ENCODE measurements around the gene C1orf167.

Gene C1orf167

GRCh38 chr1:11759791-11760190 lies 2.2 kb upstream of the C1orf167 start:
- no CpG with 5 or more reads among the region's 4 CpGs for WGBS, 2 donors (ENCODE audit: extremely low coverage in 2 of 2, insufficient read length in 2 of 2, insufficient replicate concordance in 1 of 2)
- Histone ChIP-seq H2AFZ (ENCODE audit: low read length) (no peak overlapping the region), H2BK120ac (ENCODE audit: low read depth, low read length) (no peak overlapping the region), H3K4me2 (ENCODE audit: insufficient read depth, low read length, poor library complexity, severe bottlenecking) (no peak overlapping the region), H4K91ac (ENCODE audit: low read depth, low read length, poor library complexity) (no peak overlapping the region), H3K4me1 (ENCODE audit: control insufficient read depth in 2 of 2, insufficient read depth in 1 of 2, low read depth in 1 of 2, low read length in 2 of 2) (peaks cover 0 to 6% of the 10 kb centered on the region in 2 donors), H2BK15ac (ENCODE audit: low read length) (no peak overlapping the region), H3K14ac (ENCODE audit: low read length) (no peak overlapping the region), H2AK5ac (ENCODE audit: low read depth, low read length) (no peak overlapping the region), H2BK12ac (ENCODE audit: low read length) (no peak overlapping the region), H2BK5ac (ENCODE audit: low read length) (no peak overlapping the region), H3K4me3 (ENCODE audit: low read length in 2 of 2) (no peak overlapping the region), H3K27ac (replicated peaks; ENCODE audit: low read length) (no peak overlapping the region), H3K36me3 (replicated peaks in 1 of 2; ENCODE audit: control insufficient read depth in 2 of 2, insufficient read depth in 2 of 2, low read length in 2 of 2) (no peaks in the 10 kb centered on the region), H3K18ac (ENCODE audit: low read length) (no peak overlapping the region), H3K9me3 (replicated peaks in 1 of 2; ENCODE audit: control insufficient read depth in 2 of 2, insufficient read depth in 1 of 2, low read depth in 1 of 2, low read length in 2 of 2) (peaks cover 0 to 3% of the 10 kb centered on the region in 2 donors), H3K79me1 (ENCODE audit: low read depth, low read length) (no peaks in the 10 kb centered on the region), H3K4ac (ENCODE audit: low read length) (no peak overlapping the region), H3K9ac (ENCODE audit: low read depth, low read length, poor library complexity) (no peak overlapping the region), H3K23ac (ENCODE audit: low read depth, low read length, poor library complexity) (no peak overlapping the region), H4K8ac (ENCODE audit: low read depth, low read length) (no peak overlapping the region), H3K27me3 (ENCODE audit: control insufficient read depth in 3 of 3, insufficient read depth in 3 of 3, low read depth in 1 of 3, low read length in 3 of 3) (peaks cover 2 to 43% (median 8%) of the 10 kb centered on the region in 3 experiments)
- no peak for DNase-seq (ENCODE audit: low spot score)

- Histone ChIP-seq H3K4me2 (ENCODE audit: insufficient read depth, low read length, poor library complexity, severe bottlenecking) (no peak overlapping the region), H3K4ac (ENCODE audit: low read length) (peak overlapping the region; percentile 27), H3K9ac (ENCODE audit: low read depth, low read length, poor library complexity) (no peak overlapping the region), H3K27me3 (ENCODE audit: control insufficient read depth in 3 of 3, insufficient read depth in 3 of 3, low read depth in 1 of 3, low read length in 3 of 3) (peaks cover 2 to 55% (median 8%) of the 10 kb centered on the region in 3 experiments), H3K18ac (ENCODE audit: low read length) (peak overlapping the region; percentile 91), H2BK12ac (ENCODE audit: low read length) (peak overlapping the region; percentile 94), H2BK5ac (ENCODE audit: low read length) (no peak overlapping the region), H3K4me3 (ENCODE audit: low read length in 2 of 2) (no peak overlapping the region), H2BK15ac (ENCODE audit: low read length) (peak overlapping the region; percentile 91), H2BK120ac (ENCODE audit: low read depth, low read length) (no peak overlapping the region), H2AK5ac (ENCODE audit: low read depth, low read length) (peak overlapping the region; percentile 71), H4K91ac (ENCODE audit: low read depth, low read length, poor library complexity) (peak overlapping the region; percentile 43), H3K79me1 (ENCODE audit: low read depth, low read length) (no peaks in the 10 kb centered on the region), H2AFZ (ENCODE audit: low read length) (no peak overlapping the region), H3K14ac (ENCODE audit: low read length) (peak overlapping the region; percentile 63), H3K36me3 (replicated peaks in 1 of 2; ENCODE audit: control insufficient read depth in 2 of 2, insufficient read depth in 2 of 2, low read length in 2 of 2) (no peaks in the 10 kb centered on the region), H3K23ac (ENCODE audit: low read depth, low read length, poor library complexity) (peak overlapping the region; percentile 81), H3K4me1 (ENCODE audit: control insufficient read depth in 2 of 2, insufficient read depth in 1 of 2, low read depth in 1 of 2, low read length in 2 of 2) (peaks cover 0 to 6% of the 10 kb centered on the region in 2 donors), H3K27ac (replicated peaks; ENCODE audit: low read length) (no peak overlapping the region), H3K9me3 (replicated peaks in 1 of 2; ENCODE audit: control insufficient read depth in 2 of 2, insufficient read depth in 1 of 2, low read depth in 1 of 2, low read length in 2 of 2) (peaks cover 0 to 3% of the 10 kb centered on the region in 2 donors), H4K8ac (ENCODE audit: low read depth, low read length) (no peak overlapping the region)
- WGBS, 2 donors (ENCODE audit: extremely low coverage in 2 of 2, insufficient read length in 2 of 2, insufficient replicate concordance in 1 of 2), result no CpG with 5 or more reads among the region's 6 CpGs
- DNase-seq (ENCODE audit: low spot score), result no peak
Observed at GRCh38 chr1:11761285-11761684, 708 bp upstream of the C1orf167 start.

GRCh38 chr1:11764115-11764514 lies 2.1 kb downstream of the C1orf167 start:
- no peaks in the 10 kb centered on the region for H3K36me3 ChIP-seq (replicated peaks in 1 of 2; ENCODE audit: control insufficient read depth in 2 of 2, insufficient read depth in 2 of 2, low read length in 2 of 2)
- peak overlapping the region; percentile 94 for H2AK5ac ChIP-seq (ENCODE audit: low read depth, low read length)

GRCh38 chr1:11764519-11764918 lies 2.5 kb downstream of the C1orf167 start:
- Histone ChIP-seq H2AK5ac (ENCODE audit: low read depth, low read length) (peak overlapping the region; percentile 94), H2BK120ac (ENCODE audit: low read depth, low read length) (no peak overlapping the region), H3K14ac (ENCODE audit: low read length) (no peak overlapping the region), H2BK5ac (ENCODE audit: low read length) (peak overlapping the region; percentile 42), H2AFZ (ENCODE audit: low read length) (no peak overlapping the region), H4K91ac (ENCODE audit: low read depth, low read length, poor library complexity) (peak overlapping the region; percentile 27), H3K36me3 (replicated peaks in 1 of 2; ENCODE audit: control insufficient read depth in 2 of 2, insufficient read depth in 2 of 2, low read length in 2 of 2) (no peaks in the 10 kb centered on the region), H4K8ac (ENCODE audit: low read depth, low read length) (no peak overlapping the region), H3K27ac (replicated peaks; ENCODE audit: low read length) (no peak overlapping the region), H3K4me2 (ENCODE audit: insufficient read depth, low read length, poor library complexity, severe bottlenecking) (no peak overlapping the region), H3K79me1 (ENCODE audit: low read depth, low read length) (no peaks in the 10 kb centered on the region), H3K23ac (ENCODE audit: low read depth, low read length, poor library complexity) (no peak overlapping the region), H3K18ac (ENCODE audit: low read length) (peak overlapping the region; percentile 68), H2BK15ac (ENCODE audit: low read length) (peak overlapping the region; percentile 79), H3K27me3 (ENCODE audit: control insufficient read depth in 3 of 3, insufficient read depth in 3 of 3, low read depth in 1 of 3, low read length in 3 of 3) (peaks cover 2 to 69% (median 8%) of the 10 kb centered on the region in 3 experiments), H3K9me3 (replicated peaks in 1 of 2; ENCODE audit: control insufficient read depth in 2 of 2, insufficient read depth in 1 of 2, low read depth in 1 of 2, low read length in 2 of 2) (peaks cover 0 to 3% of the 10 kb centered on the region in 2 donors), H2BK12ac (ENCODE audit: low read length) (no peak overlapping the region), H3K9ac (ENCODE audit: low read depth, low read length, poor library complexity) (no peak overlapping the region), H3K4me3 (ENCODE audit: low read length in 2 of 2) (no peak overlapping the region), H3K4me1 (ENCODE audit: control insufficient read depth in 2 of 2, insufficient read depth in 1 of 2, low read depth in 1 of 2, low read length in 2 of 2) (peaks cover 0 to 6% of the 10 kb centered on the region in 2 donors), H3K4ac (ENCODE audit: low read length) (no peak overlapping the region)
- DNase-seq (ENCODE audit: low spot score), result no peak
- no CpG with 5 or more reads among the region's 7 CpGs for WGBS, 2 donors (ENCODE audit: extremely low coverage in 2 of 2, insufficient read length in 2 of 2, insufficient replicate concordance in 1 of 2)

More at GRCh38 chr1:11764115-11764514, 2.1 kb downstream of the C1orf167 start:
- H2BK12ac ChIP-seq (ENCODE audit: low read length), result no peak overlapping the region
- peak overlapping the region; percentile 79 for H2BK15ac ChIP-seq (ENCODE audit: low read length)
- H3K4ac ChIP-seq (ENCODE audit: low read length), result peak overlapping the region; percentile 12
- no peak overlapping the region for H3K14ac ChIP-seq (ENCODE audit: low read length)
- peak overlapping the region; percentile 68 for H3K18ac ChIP-seq (ENCODE audit: low read length)
- no peaks in the 10 kb centered on the region for H3K79me1 ChIP-seq (ENCODE audit: low read depth, low read length)
- H3K4me1 ChIP-seq (ENCODE audit: control insufficient read depth in 2 of 2, insufficient read depth in 1 of 2, low read depth in 1 of 2, low read length in 2 of 2), result peaks cover 0 to 6% of the 10 kb centered on the region in 2 donors
- H3K4me2 ChIP-seq (ENCODE audit: insufficient read depth, low read length, poor library complexity, severe bottlenecking), result no peak overlapping the region
- no peak overlapping the region for H3K23ac ChIP-seq (ENCODE audit: low read depth, low read length, poor library complexity)
- no peak overlapping the region for H2BK120ac ChIP-seq (ENCODE audit: low read depth, low read length)
- H2AFZ ChIP-seq (ENCODE audit: low read length), result no peak overlapping the region
- H3K4me3 ChIP-seq (ENCODE audit: low read length in 2 of 2), result no peak overlapping the region
- peak overlapping the region; percentile 27 for H4K91ac ChIP-seq (ENCODE audit: low read depth, low read length, poor library complexity)
- peaks cover 0 to 3% of the 10 kb centered on the region in 2 donors for H3K9me3 ChIP-seq (replicated peaks in 1 of 2; ENCODE audit: control insufficient read depth in 2 of 2, insufficient read depth in 1 of 2, low read depth in 1 of 2, low read length in 2 of 2)
- peak overlapping the region; percentile 18 for H3K9ac ChIP-seq (ENCODE audit: low read depth, low read length, poor library complexity)
- WGBS, 2 donors (ENCODE audit: extremely low coverage in 2 of 2, insufficient read length in 2 of 2, insufficient replicate concordance in 1 of 2), result no CpG with 5 or more reads among the region's 3 CpGs
- peak overlapping the region; percentile 42 for H2BK5ac ChIP-seq (ENCODE audit: low read length)
- no peak for DNase-seq (ENCODE audit: low spot score)
- no peak overlapping the region for H4K8ac ChIP-seq (ENCODE audit: low read depth, low read length)
- H3K27ac ChIP-seq (replicated peaks; ENCODE audit: low read length), result no peak overlapping the region
- H3K27me3 ChIP-seq (ENCODE audit: control insufficient read depth in 3 of 3, insufficient read depth in 3 of 3, low read depth in 1 of 3, low read length in 3 of 3), result peaks cover 2 to 69% (median 8%) of the 10 kb centered on the region in 3 experiments

Measured in neuronal stem cell (in vitro differentiated cells).